Measurements from ENCODE around the gene CMC2.

CMC2 gene

GRCh38 chr16:81001330-81001729 lies 5.4 kb downstream of the CMC2 start:
- no peak for DNase-seq

GRCh38 chr16:81000873-81001272 lies 5.8 kb downstream of the CMC2 start:
- no peak for DNase-seq

- no peak for DNase-seq
These were observed 8.6 kb downstream of the CMC2 start for GRCh38 chr16:80997964-80998620.

- no peak for DNase-seq
These were observed 9.4 kb downstream of the CMC2 start for GRCh38 chr16:80997139-80997798.

GRCh38 chr16:80996688-80997138 lies 10.0 kb downstream of the CMC2 start:
- DNase-seq = no peak

- DNase-seq = no peak
These were observed 12.2 kb downstream of the CMC2 start for GRCh38 chr16:80994451-80994850.

- no peak for DNase-seq
These were observed 12.9 kb downstream of the CMC2 start for GRCh38 chr16:80993834-80994233.

- no peak for DNase-seq
These were observed 13.4 kb downstream of the CMC2 start for GRCh38 chr16:80993307-80993706.

- no peak for DNase-seq
These were observed 13.9 kb downstream of the CMC2 start for GRCh38 chr16:80992676-80993293.

GRCh38 chr16:80991792-80992430 lies 14.8 kb downstream of the CMC2 start:
- DNase-seq = no peak

GRCh38 chr16:80990978-80991377 lies 15.7 kb downstream of the CMC2 start:
- DNase-seq = no peak

GRCh38 chr16:80990577-80990976 lies 16.1 kb downstream of the CMC2 start:
- DNase-seq = no peak

GRCh38 chr16:80989801-80990200 lies 16.9 kb downstream of the CMC2 start:
- no peak for DNase-seq

GRCh38 chr16:80988756-80989155 lies 17.9 kb downstream of the CMC2 start:
- DNase-seq = no peak

- DNase-seq = no peak
These were observed 20.1 kb downstream of the CMC2 start for GRCh38 chr16:80986557-80986956.

GRCh38 chr16:80985611-80986010 lies 21.1 kb downstream of the CMC2 start:
- DNase-seq = no peak

GRCh38 chr16:80984124-80984892 lies 22.4 kb downstream of the CMC2 start:
- peak; percentile 21 for DNase-seq

GRCh38 chr16:80982646-80983045 lies 24.0 kb downstream of the CMC2 start:
- DNase-seq = no peak

GRCh38 chr16:80981103-80981502 lies 25.6 kb downstream of the CMC2 start:
- DNase-seq = no peak

GRCh38 chr16:80976946-80977345 lies 29.7 kb downstream of the CMC2 start:
- no peak for DNase-seq

GRCh38 chr16:80974649-80975376 lies 31.9 kb downstream of the CMC2 start:
- DNase-seq = no peak

GRCh38 chr16:80973991-80974390 lies 32.7 kb downstream of the CMC2 start:
- no peak for DNase-seq
